Thoracic aorta (tissue), 2 donors: ENCODE results near the gene CPN1. TPM values are rescaled to one million over a fixed set of nuclear protein-coding genes. Genes with fewer than 3 reads are reported as not detected.
"Not testable (repeated sequence)": the region's sequence is repeated elsewhere in the genome, so short reads cannot be mapped to it uniquely, and the experiment has no call there.

Source experiments
- ATAC-seq: fragments of 150-250 bp; one replicate; pipeline ENCODE4 v1.8.0; 2017; ENCODE audit warnings: low read depth; ENCODE audit not compliant: insufficient number of reproducible peaks, low FRiP score
- DNase-seq: peaks from one replicate; pipeline ENCODE4 v3.0.0-alpha.2; 2020; ENCODE audit warnings: low spot score
- H3K27ac ChIP-seq, 2 donors: fragments of 200-600 bp; sonication (generic); 1 replicate in 1 of 2; 2 replicates in 1 of 2; pipeline ENCODE4 v1.5.1; 2016; ENCODE audit warnings: mild to moderate bottlenecking in 2 of 2, moderate library complexity in 2 of 2
- H3K27me3 ChIP-seq: fragments of 200-600 bp; sonication (generic); replicated peaks from 2 replicates; pipeline ENCODE4 v1.6.0; 2016; ENCODE audit warnings: mild to moderate bottlenecking; ENCODE audit not compliant: insufficient read depth
- H3K36me3 ChIP-seq: fragments of 200-600 bp; sonication (generic); one replicate; pipeline ENCODE4 v1.5.1; 2016
- H3K4me1 ChIP-seq, 2 donors: fragments of 200-600 bp; sonication (generic); 1 replicate in 1 of 2; 2 replicates in 1 of 2; pipeline versions ENCODE4 v1.5.1 to v1.6.0; 2016; ENCODE audit warnings: low read depth in 2 of 2, mild to moderate bottlenecking in 1 of 2; ENCODE audit not compliant: control insufficient read depth in 1 of 2
- H3K4me3 ChIP-seq: fragments of 200-600 bp; sonication (generic); 2 replicates; pipeline ENCODE4 v1.5.1; 2016; ENCODE audit warnings: mild to moderate bottlenecking
- H3K9me3 ChIP-seq: fragments of 200-600 bp; sonication (generic); 2 replicates; pipeline ENCODE4 v1.5.1; 2016
- CTCF ChIP-seq: fragments of 200-600 bp; sonication (generic); IDR thresholded peaks from one replicate; pipeline ENCODE4 v1.5.1; 2019; ENCODE audit warnings: antibody characterized with exemption
- total RNA-seq, 2 donors: library from RNA; depleted of rRNA; stranded (reverse); fragments of >200 nt; gene quantifications; one replicate each; pipeline versions ENCODE4 v1.1.0 to v1.2.3, GENCODE V29; 2016

CPN1 gene
- total RNA-seq, 2 donors from 2014 or later = not detected

- Histone ChIP-seq H3K36me3 (no peaks in the 10 kb centered on the region), H3K4me3 (no peak overlapping the region), H3K27ac (no peak overlapping the region), H3K27me3 (no peaks in the 10 kb centered on the region), H3K9me3 (no peaks in the 10 kb centered on the region), H3K4me1 (no peaks in the 10 kb centered on the region)
- no peak for DNase-seq
- TF ChIP-seq CTCF = no peak
- no peak for ATAC-seq
Observed at GRCh38 chr10:100020142-100020885, 61.4 kb downstream of the CPN1 start.

GRCh38 chr10:100019787-100020141 lies 61.9 kb downstream of the CPN1 start:
- Histone ChIP-seq H3K36me3 (no peaks in the 10 kb centered on the region), H3K4me1 (no peaks in the 10 kb centered on the region), H3K9me3 (no peaks in the 10 kb centered on the region), H3K27ac (no peak overlapping the region), H3K4me3 (no peak overlapping the region), H3K27me3 (no peaks in the 10 kb centered on the region)
- no peak for TF ChIP-seq CTCF
- ATAC-seq = no peak
- DNase-seq = no peak

GRCh38 chr10:100014071-100014762 lies 67.5 kb downstream of the CPN1 start:
- H3K27ac ChIP-seq = no peak overlapping the region
- H3K9me3 ChIP-seq = no peaks in the 10 kb centered on the region
- no peaks in the 10 kb centered on the region for H3K4me1 ChIP-seq
- H3K36me3 ChIP-seq = no peaks in the 10 kb centered on the region
- no peak for TF ChIP-seq CTCF
- no peak for DNase-seq
- H3K4me3 ChIP-seq = no peak overlapping the region
- ATAC-seq = no peak
- no peaks in the 10 kb centered on the region for H3K27me3 ChIP-seq

- no peak for TF ChIP-seq CTCF
Observed at GRCh38 chr10:100013621-100014020, 68.0 kb downstream of the CPN1 start.

DNA sequence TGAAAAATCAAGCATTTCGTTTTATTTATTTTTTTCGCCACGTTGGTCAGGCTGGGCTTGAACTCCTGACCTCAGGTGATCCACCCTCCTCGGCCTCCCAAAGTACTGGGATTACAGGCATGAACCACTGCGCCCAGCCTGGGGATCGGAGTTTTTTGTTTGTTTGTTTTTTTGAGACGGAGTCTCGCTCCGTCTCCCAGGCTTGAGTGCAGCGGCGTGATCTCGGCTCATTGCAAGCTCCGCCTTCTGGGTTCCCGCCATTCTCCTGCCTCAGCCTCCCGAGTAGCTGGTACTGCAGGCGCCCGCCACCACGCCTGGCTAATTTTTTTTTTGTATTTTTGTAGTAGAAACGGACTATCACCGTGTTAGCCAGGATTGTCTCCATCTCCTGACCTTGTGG lies 69.8 kb downstream of the CPN1 start:
- not testable (repeated sequence) for ATAC-seq, H3K27me3 ChIP-seq, H3K36me3 ChIP-seq, H3K9me3 ChIP-seq, H3K4me3 ChIP-seq, H3K27ac ChIP-seq, DNase-seq
- H3K4me1 ChIP-seq = peaks cover 13 to 20% of the 10 kb centered on the region in 2 donors

More at GRCh38 chr10:100013621-100014020, 68.0 kb downstream of the CPN1 start:
- Histone ChIP-seq H3K27ac (no peak overlapping the region), H3K9me3 (no peaks in the 10 kb centered on the region), H3K4me1 (peaks cover 0 to 4% of the 10 kb centered on the region in 2 donors), H3K4me3 (no peak overlapping the region), H3K27me3 (no peaks in the 10 kb centered on the region), H3K36me3 (no peaks in the 10 kb centered on the region)
- DNase-seq = no peak
- no peak for ATAC-seq
